Activated CD4-positive, alpha-beta memory T cell treated with anti-CD3 and anti-CD28 coated beads for 36 hours (primary cell): ENCODE data around the gene TYR. TPM values are rescaled to one million over a fixed set of nuclear protein-coding genes. Genes with fewer than 3 reads are reported as not detected.
"Not testable (repeated sequence)": the region's sequence is repeated elsewhere in the genome, so short reads cannot be mapped to it uniquely, and the experiment has no call there.

ENCODE experiments used
- CTCF ChIA-PET: fragments of 350-600 bp; sonication (Branson Sonifier 250); formaldehyde crosslinking; loops from one replicate; lab custom pipeline; 2021; ENCODE audit warnings: antibody characterized with exemption, inconsistent platforms; lab: Charles Lee
- POLR2A ChIA-PET: fragments of 350-600 bp; sonication (Branson Sonifier 250); formaldehyde crosslinking; loops from one replicate; lab custom pipeline; 2021; ENCODE audit warnings: antibody characterized with exemption; lab: Charles Lee
- DNase-seq: peaks from one replicate; pipeline ENCODE4 v3.0.0-alpha.2; 2020
- H3K27ac Mint-ChIP-seq: one replicate; pipeline ENCODE4 v1.8.0; 2021; ENCODE audit warnings: mixed read lengths
- H3K27me3 Mint-ChIP-seq: one replicate; pipeline ENCODE4 v1.8.0; 2021; ENCODE audit warnings: mixed read lengths
- H3K36me3 Mint-ChIP-seq: one replicate; pipeline ENCODE4 v1.8.0; 2021; ENCODE audit warnings: mixed read lengths
- H3K4me1 Mint-ChIP-seq: one replicate; pipeline ENCODE4 v1.8.0; 2021; ENCODE audit warnings: low read depth, mixed read lengths
- H3K4me3 Mint-ChIP-seq: one replicate; pipeline ENCODE4 v1.8.0; 2021; ENCODE audit warnings: mild to moderate bottlenecking, mixed read lengths
- H3K9me3 Mint-ChIP-seq: one replicate; pipeline ENCODE4 v1.8.0; 2021; ENCODE audit warnings: mixed read lengths
- intact Hi-C: fragments of 100-400 bp; cut with micrococcal nuclease; formaldehyde crosslinking; loops from one replicate; pipeline ENCODE4 v1.15.1; 2023
- total RNA-seq, 2 experiments: library from RNA; stranded (reverse); gene quantifications; one replicate each; pipeline ENCODE4 v1.2.3, GENCODE V29; 2021

TYR gene
- total RNA-seq, 2 experiments from 2014 or later = not detected

DNA sequence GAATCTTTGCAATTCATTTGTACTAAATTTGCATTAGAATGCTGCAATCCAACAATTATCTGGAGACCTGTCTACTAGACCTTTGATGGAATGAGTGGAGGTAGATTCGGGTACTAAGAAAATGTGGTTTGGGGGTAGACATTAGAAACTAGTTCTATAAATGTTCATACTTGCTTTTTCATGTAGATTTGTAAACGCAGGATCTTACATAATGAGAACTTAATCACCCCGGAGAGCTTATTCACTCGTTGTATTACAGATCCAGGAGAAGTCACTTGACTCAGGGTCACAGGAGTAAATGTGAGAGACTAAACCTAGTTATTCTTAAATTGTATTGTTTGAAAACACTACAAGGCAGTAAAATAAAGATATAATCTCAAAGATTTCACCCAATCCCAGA, 154.3 kb downstream of the TYR start:
- H3K9me3 Mint-ChIP-seq, H3K27ac Mint-ChIP-seq, H3K4me1 Mint-ChIP-seq, H3K27me3 Mint-ChIP-seq, intact Hi-C loops, DNase-seq, CTCF ChIA-PET, H3K36me3 Mint-ChIP-seq, H3K4me3 Mint-ChIP-seq, POLR2A ChIA-PET: not testable (repeated sequence)

DNA sequence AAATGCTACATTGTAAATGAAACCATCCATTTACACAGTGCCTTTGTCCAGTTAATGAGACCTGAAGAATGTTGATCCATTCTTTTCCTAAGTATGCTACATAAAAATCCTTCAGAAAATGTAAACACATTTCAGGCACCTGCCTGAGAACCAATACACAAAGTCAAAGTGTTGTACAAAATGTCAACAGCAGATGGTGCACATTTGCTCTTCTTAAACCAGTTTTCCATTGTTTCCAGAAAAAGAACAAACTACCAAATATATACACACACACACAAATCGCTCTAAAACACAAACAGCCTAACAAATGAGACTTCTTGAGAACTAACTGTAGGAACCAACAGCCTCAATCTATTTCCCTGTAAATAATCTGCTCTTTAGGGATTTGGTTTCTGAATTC, 156.0 kb downstream of the TYR start:
- DNase-seq, POLR2A ChIA-PET, H3K36me3 Mint-ChIP-seq, H3K9me3 Mint-ChIP-seq, CTCF ChIA-PET, H3K27ac Mint-ChIP-seq, intact Hi-C loops, H3K27me3 Mint-ChIP-seq, H3K4me1 Mint-ChIP-seq, H3K4me3 Mint-ChIP-seq: not testable (repeated sequence)

DNA sequence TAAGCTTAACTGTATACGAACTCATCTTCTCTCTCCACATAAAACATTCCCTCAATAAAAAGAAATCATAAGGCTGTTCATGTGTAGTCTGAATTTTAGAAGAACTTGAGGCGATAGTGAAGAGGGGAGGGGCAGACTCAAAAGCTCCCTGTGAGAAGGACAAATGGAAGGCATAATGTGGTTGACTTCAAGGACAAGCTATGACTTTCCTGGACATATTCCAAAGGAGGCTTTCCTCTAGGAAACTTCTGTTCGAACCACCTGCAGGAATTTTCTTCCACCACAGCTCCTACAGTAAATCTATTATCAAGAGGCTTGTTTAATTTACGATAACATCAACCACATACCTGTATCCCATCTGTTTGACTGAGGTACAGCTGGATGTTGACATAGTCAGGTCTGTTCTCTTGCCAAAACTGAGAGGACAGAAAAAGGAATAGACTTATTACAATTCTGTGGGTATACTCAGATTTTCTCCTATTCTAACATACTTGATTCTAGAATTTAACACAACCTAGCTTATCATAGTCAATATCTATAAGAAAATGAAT, 159.5 kb downstream of the TYR start:
- CTCF ChIA-PET, intact Hi-C loops: not testable (repeated sequence)

DNA sequence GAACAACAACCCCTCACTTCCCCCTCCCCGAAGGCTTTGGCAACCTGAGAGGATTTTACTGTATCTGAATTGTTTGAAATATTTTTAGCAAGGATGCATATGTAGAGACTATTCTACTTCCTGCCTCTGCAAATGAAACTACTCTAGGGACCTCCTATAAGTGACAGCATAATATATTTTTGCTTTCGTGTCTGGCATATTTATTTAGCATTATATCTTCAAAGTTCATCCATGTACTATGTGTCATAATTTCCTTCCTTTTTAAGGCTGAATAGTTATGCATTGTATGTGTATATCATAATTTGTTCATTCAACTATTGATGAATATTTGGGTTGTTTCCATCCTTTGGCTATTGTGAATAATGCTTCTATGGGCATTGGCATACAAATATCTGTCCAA, 160.4 kb downstream of the TYR start:
- POLR2A ChIA-PET, CTCF ChIA-PET, H3K36me3 Mint-ChIP-seq, H3K27me3 Mint-ChIP-seq, H3K4me1 Mint-ChIP-seq, H3K4me3 Mint-ChIP-seq, intact Hi-C loops, DNase-seq, H3K9me3 Mint-ChIP-seq, H3K27ac Mint-ChIP-seq: not testable (repeated sequence)

More for the DNA sequence above, 159.5 kb downstream of the TYR start:
- H3K27ac Mint-ChIP-seq, DNase-seq, H3K27me3 Mint-ChIP-seq, H3K4me1 Mint-ChIP-seq, H3K36me3 Mint-ChIP-seq, H3K4me3 Mint-ChIP-seq, H3K9me3 Mint-ChIP-seq, POLR2A ChIA-PET: not testable (repeated sequence)

DNA sequence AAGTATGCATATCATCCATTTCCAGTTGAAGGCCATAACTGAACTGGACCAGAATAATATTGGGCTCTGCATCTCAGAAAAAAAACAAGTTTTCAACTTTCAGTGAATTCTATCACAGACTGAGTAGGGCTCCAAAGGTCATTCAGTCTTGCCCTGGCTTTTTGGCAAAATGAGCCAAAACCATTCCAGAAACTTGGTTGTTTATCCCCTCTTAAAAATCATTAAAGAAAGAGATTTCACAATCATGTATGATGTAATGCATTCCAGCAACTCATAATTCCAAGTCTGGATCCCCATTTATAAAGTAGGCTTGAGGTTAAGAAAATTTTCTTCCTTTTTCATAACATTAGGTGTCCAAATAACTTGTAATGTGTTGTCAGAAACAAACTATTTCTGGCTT, 162.8 kb downstream of the TYR start:
- DNase-seq, POLR2A ChIA-PET, H3K27ac Mint-ChIP-seq, CTCF ChIA-PET, H3K9me3 Mint-ChIP-seq, H3K36me3 Mint-ChIP-seq, H3K4me3 Mint-ChIP-seq, H3K27me3 Mint-ChIP-seq, H3K4me1 Mint-ChIP-seq, intact Hi-C loops: not testable (repeated sequence)

DNA sequence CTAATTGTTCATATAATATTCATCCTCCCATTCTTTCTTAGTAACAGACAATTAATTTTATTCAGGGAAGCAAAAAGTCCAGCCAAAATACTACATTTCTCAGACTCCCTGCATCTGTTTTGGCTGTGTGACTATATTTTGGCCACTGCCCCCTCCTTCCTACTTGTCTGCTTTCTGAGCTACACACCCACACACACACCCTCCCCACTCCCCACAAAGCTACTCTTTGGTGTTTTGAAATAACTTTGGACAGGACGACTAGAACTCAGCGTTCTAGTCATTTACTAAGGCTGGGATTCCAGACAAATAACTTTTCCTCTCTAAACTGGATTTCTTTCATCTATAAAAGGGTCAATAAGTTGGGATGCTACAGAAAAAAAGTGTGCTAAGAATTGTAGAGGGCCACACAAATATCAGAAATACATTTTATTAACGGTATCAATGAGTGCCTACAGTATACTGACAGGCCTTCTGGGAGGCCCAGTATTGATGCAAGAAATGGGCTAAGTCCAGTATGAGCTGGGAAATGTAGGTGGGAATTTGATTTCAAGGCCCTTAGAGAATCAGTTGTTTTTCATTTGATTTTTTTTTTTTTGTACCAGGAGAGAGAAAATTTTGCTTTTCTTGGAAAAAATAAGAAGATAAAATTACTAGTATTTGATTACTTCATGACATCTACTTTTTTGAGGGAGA, 165.4 kb downstream of the TYR start:
- intact Hi-C loops, CTCF ChIA-PET, DNase-seq: not testable (repeated sequence)

More for the DNA sequence above, 165.4 kb downstream of the TYR start:
- H3K36me3 Mint-ChIP-seq, H3K9me3 Mint-ChIP-seq, POLR2A ChIA-PET, H3K27ac Mint-ChIP-seq, H3K27me3 Mint-ChIP-seq, H3K4me1 Mint-ChIP-seq, H3K4me3 Mint-ChIP-seq: not testable (repeated sequence)

Other genes with a start within 250 kb of the TYR start
- gene GRM5, start 111.9 kb upstream of the TYR start, total RNA-seq = under 1 TPM in 1 of 2 experiments, not detected in 1; 0.02 TPM